Endothelial cell of umbilical vein (primary cell): ENCODE results near the gene DNAJC9. TPM values are rescaled to one million over a fixed set of nuclear protein-coding genes. Genes with fewer than 3 reads are reported as not detected.

Experiments used
- BruUV-seq: library from RNA; stranded (reverse); fragments of 400-500 nt; replicated peaks from 2 replicates; lab custom pipeline; 2021; lab: Mats Ljungman, UMichigan
- CTCF ChIA-PET: fragments of 300-600, 350-600 bp; sonication (Branson Sonifier 250); formaldehyde crosslinking; loops from one replicate; lab custom pipeline; 2021; ENCODE audit warnings: antibody characterized with exemption, inconsistent platforms; lab: Charles Lee
- POLR2A ChIA-PET: fragments of 300-600, 350-600 bp; sonication (Branson Sonifier 250); formaldehyde crosslinking; loops from one replicate; lab custom pipeline; 2021; ENCODE audit warnings: antibody characterized with exemption, inconsistent platforms; lab: Charles Lee
- DNase-seq: peaks from one replicate; pipeline ENCODE4 v3.0.0-alpha.2; 2011; ENCODE audit warnings: low read depth, low spot score
- FAIRE-seq: peaks from 2 replicates; lab custom pipeline; 2011; peaks lifted over from hg19 to GRCh38; lab: Jason Lieb, UNC
- H2AFZ ChIP-seq: 2 replicates; pipeline ENCODE4 v1.6.0; 2012; ENCODE audit warnings: low read depth, low read length, control low read depth, inconsistent platforms
- H3K27ac ChIP-seq: 2 replicates; pipeline ENCODE4 v1.5.1; 2011; ENCODE audit warnings: low read depth, mild to moderate bottlenecking, control low read depth, low read length, moderate library complexity; ENCODE audit not compliant: insufficient read depth
- H3K27me3 ChIP-seq, 2 experiments: 2 replicates each; pipeline versions ENCODE4 v1.6.0 to v1.6.1; 2011; ENCODE audit warnings: low read length in 2 of 2, mixed read lengths in 1 of 2; ENCODE audit not compliant: control insufficient read depth in 2 of 2, insufficient read depth in 2 of 2
- H3K36me3 ChIP-seq, 2 experiments: 2 replicates in 1 of 2; 3 replicates in 1 of 2; pipeline ENCODE4 v1.5.1; 2011; ENCODE audit warnings: low read length in 2 of 2, mild to moderate bottlenecking in 1 of 2, moderate library complexity in 1 of 2; ENCODE audit not compliant: control insufficient read depth in 2 of 2, insufficient read depth in 2 of 2; ENCODE audit errors: extremely low read depth in 1 of 2
- H3K4me1 ChIP-seq: 3 replicates; pipeline ENCODE4 v1.5.1; 2011; ENCODE audit warnings: mild to moderate bottlenecking, low read length; ENCODE audit not compliant: control insufficient read depth, insufficient read depth; ENCODE audit errors: extremely low read depth
- H3K4me2 ChIP-seq: 2 replicates; pipeline ENCODE4 v1.6.1; 2011; ENCODE audit warnings: low read length, control low read depth, mixed read lengths; ENCODE audit not compliant: insufficient read depth
- H3K4me3 ChIP-seq, 3 experiments: fragments of 200-600 bp in 1 of 3; sonication (generic), shearing (Covaris generic) in 1 of 3; replicated peaks in 1 of 3; 2 replicates each; pipeline ENCODE4 v1.5.1; 2011 to 2016; ENCODE audit warnings: control low read depth in 3 of 3, low read length in 3 of 3, mild to moderate bottlenecking in 2 of 3, inconsistent platforms in 1 of 3, low read depth in 1 of 3, moderate library complexity in 1 of 3; ENCODE audit not compliant: insufficient read depth in 1 of 3
- H3K79me2 ChIP-seq: 2 replicates; pipeline ENCODE4 v1.6.0; 2012; ENCODE audit warnings: low read length, inconsistent platforms; ENCODE audit not compliant: control insufficient read depth, insufficient read depth
- H3K9ac ChIP-seq: replicated peaks from 2 replicates; pipeline ENCODE3; 2011; ENCODE audit warnings: low read length, control low read depth; ENCODE audit not compliant: insufficient read depth; ENCODE audit errors: extremely low read depth
- H3K9me1 ChIP-seq: replicated peaks from 3 replicates; pipeline ENCODE4 v1.6.0; 2011; ENCODE audit warnings: mild to moderate bottlenecking, low read length; ENCODE audit not compliant: control insufficient read depth, insufficient read depth; ENCODE audit errors: extremely low read depth
- H3K9me3 ChIP-seq: replicated peaks from 2 replicates; pipeline ENCODE4 v1.5.1; 2012; ENCODE audit warnings: low read length, inconsistent platforms; ENCODE audit not compliant: control insufficient read depth, insufficient read depth
- H4K20me1 ChIP-seq: replicated peaks from 2 replicates; pipeline ENCODE3; 2011; ENCODE audit warnings: mild to moderate bottlenecking, low read length; ENCODE audit not compliant: control insufficient read depth, insufficient read depth; ENCODE audit errors: extremely low read depth
- CTCF ChIP-seq, 2 donors: IDR thresholded peaks; 1 replicate in 1 of 2; 2 replicates in 1 of 2; pipeline ENCODE4 v1.5.1; 2011; ENCODE audit warnings: low read length in 2 of 2, mild to moderate bottlenecking in 2 of 2, moderate library complexity in 2 of 2, control low read depth in 1 of 2, inconsistent platforms in 1 of 2, low read depth in 1 of 2; ENCODE audit not compliant: insufficient read depth in 1 of 2; ENCODE audit errors: extremely low read depth in 1 of 2
- EZH2 ChIP-seq: IDR thresholded peaks from 2 replicates; pipeline ENCODE4 v1.6.1; 2012; ENCODE audit warnings: borderline replicate concordance, low read depth, mild to moderate bottlenecking, moderate library complexity, low read length, inconsistent platforms; ENCODE audit not compliant: severe bottlenecking
- FOS ChIP-seq: IDR thresholded peaks from 2 replicates; pipeline ENCODE4 v1.6.1; 2011; ENCODE audit warnings: mild to moderate bottlenecking, low read length, moderate library complexity, borderline replicate concordance; ENCODE audit not compliant: insufficient read depth
- GATA2 ChIP-seq: IDR thresholded peaks from 2 replicates; pipeline ENCODE4 v1.7.0; 2011; ENCODE audit warnings: low read depth, mild to moderate bottlenecking, moderate library complexity, mixed read lengths, low read length; ENCODE audit not compliant: insufficient read length, insufficient read depth
- JUN ChIP-seq: IDR thresholded peaks from 2 replicates; pipeline ENCODE4 v1.6.1; 2011; ENCODE audit warnings: borderline replicate concordance, low read depth; ENCODE audit not compliant: insufficient read length, insufficient read depth
- MAX ChIP-seq: IDR thresholded peaks from 2 replicates; pipeline ENCODE4 v1.6.1; 2011; ENCODE audit not compliant: insufficient read depth, insufficient read length
- MYC ChIP-seq: IDR thresholded peaks from one replicate; pipeline ENCODE4 v1.6.1; 2011; ENCODE audit warnings: mild to moderate bottlenecking, low read depth, low read length
- POLR2A ChIP-seq: IDR thresholded peaks from 2 replicates; pipeline ENCODE4 v1.6.1; 2012; ENCODE audit warnings: low read depth, mild to moderate bottlenecking, control low read depth, low read length
- POLR2AphosphoS5 ChIP-seq: IDR thresholded peaks from 2 replicates; pipeline ENCODE4 v1.6.1; 2012; ENCODE audit warnings: low read depth, mild to moderate bottlenecking, control low read depth, low read length, moderate library complexity; ENCODE audit not compliant: insufficient read depth
- dilution Hi-C: fragments of 300-500 bp; cut with MboI; formaldehyde crosslinking; loops from one replicate; pipeline ENCODE4 v1.15.0; 2019; ENCODE audit warnings: low sequenced_read_pairs; ENCODE audit not compliant: extremely low pct_ligation_motif_present
- intact Hi-C: fragments of 100-400 bp; cut with micrococcal nuclease; formaldehyde crosslinking; loops from one replicate; pipeline ENCODE4 v1.10.0; 2022
- polyA plus RNA-seq, 4 experiments: library from polyadenylated mRNA; depleted of rRNA in 3 of 4; stranded (reverse) in 3 of 4; unstranded in 1 of 4; fragments of >200 nt; gene quantifications; 2 replicates each; pipeline versions ENCODE4 v1.2.1 to v1.2.3, GENCODE V29; 2011 to 2012; ENCODE audit warnings: missing spikeins in 1 of 4
- total RNA-seq: library from RNA; stranded (reverse); gene quantifications from 2 replicates; pipeline ENCODE4 v1.2.3, GENCODE V29; 2021

The DNAJC9 gene
- total and polyA plus RNA-seq, 2 donors (not counting 3 experiments of a cell fraction or from before 2014, with no cell fraction given), result 29.1 to 47.1 TPM

- no peak overlapping the region for H2AFZ ChIP-seq
- dilution Hi-C loops (no loop called here), intact Hi-C loops (no loop called here)
- peaks cover 2 to 9% of the 10 kb centered on the region in 2 experiments for H3K36me3 ChIP-seq
- H3K4me3 ChIP-seq, result no peak overlapping the region
- H3K27ac ChIP-seq, result no peak overlapping the region
- no peaks in the 10 kb centered on the region for H3K79me2 ChIP-seq
- no TSS peak for BruUV-seq
- DNase-seq, result no peak
- no peaks in the 10 kb centered on the region for H3K27me3 ChIP-seq
- no peaks in the 10 kb centered on the region for H3K4me1 ChIP-seq
- TF ChIP-seq GATA2 (no peak), EZH2 (no peak), POLR2A (no peak), MYC (no peak), FOS (no peak), CTCF (IDR thresholded peaks at IDR 0.05; ENCODE audit: extremely low read depth in 1 of 2, insufficient read depth in 1 of 2, low read depth in 1 of 2, low read length in 2 of 2) (no peak), POLR2AphosphoS5 (no peak), MAX (no peak), JUN (no peak)
- no peak for FAIRE-seq
- no peaks in the 10 kb centered on the region for H3K9me3 ChIP-seq
- ChIA-PET CTCF (interaction anchor here (1.1 to 1.5 kb wide), 4 partner anchors 11 to 125 kb away, joined by 3 to 6 read pairs (median 4); partner anchors contain the start of gene CFAP70), POLR2A (interaction anchor here (1.3 kb wide), 1 partner anchor 13 kb away, joined by 3 read pairs; the partner anchor contains the start of gene DNAJC9)
- no peak overlapping the region for H3K4me2 ChIP-seq
- H3K9ac ChIP-seq, result no peak overlapping the region
- no peaks in the 10 kb centered on the region for H3K9me1 ChIP-seq
- H4K20me1 ChIP-seq, result no peaks in the 10 kb centered on the region
Measured at GRCh38 chr10:73233883-73234282, 13.2 kb downstream of the DNAJC9 start.
